ENCODE measurements around the gene NBL1. TPM values are rescaled to one million over a fixed set of nuclear protein-coding genes. Genes with fewer than 3 reads are reported as not detected.

The NBL1 gene
- total RNA-seq, 1 donor from 2014 or later, result 29.2 TPM

DNA sequence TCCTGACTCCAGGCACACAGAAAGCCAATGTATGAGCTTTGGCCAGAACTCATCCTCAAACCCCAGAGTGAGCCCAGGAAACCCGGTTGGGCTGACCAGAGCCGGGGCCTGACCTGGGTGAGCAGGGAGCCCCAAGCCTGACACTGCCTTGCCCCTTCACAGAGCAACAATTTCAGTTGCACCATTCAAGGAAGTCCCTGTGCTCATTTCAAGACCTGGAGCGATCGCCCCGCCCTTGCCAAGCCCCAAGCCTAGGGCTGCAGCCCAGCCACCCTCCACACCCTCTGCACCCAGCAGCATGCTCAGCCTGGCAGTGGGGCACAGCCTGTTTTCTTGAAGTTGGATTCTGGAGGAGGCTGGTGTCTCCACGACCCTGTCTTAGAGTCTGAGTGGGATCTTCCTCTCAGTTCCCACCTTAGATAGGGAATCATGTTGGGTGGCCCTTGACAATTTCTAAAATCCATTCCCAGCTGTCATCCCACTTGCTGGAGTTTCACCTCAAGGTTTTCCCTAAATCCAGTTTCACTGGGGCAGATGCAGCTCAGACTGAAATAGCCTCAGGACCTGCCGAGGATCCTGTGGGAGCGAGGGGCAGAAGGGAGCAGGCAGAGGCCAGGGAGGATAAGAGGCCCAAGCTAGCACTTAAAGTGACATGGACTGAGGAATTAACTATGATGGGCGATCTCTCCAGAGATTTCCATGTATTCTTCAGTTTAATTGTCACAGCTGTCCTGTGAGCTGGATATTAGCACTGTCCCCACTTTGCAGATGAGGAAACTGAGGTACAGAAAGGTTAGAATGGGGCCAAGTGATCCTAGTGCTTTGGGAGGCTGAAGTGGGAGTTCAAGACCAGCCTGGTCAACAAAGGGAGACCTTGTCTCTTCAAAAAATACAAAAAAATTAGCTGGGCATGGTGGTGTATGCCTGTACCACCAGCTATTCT is 2.5 kb downstream of the NBL1 start:
- DNase-seq, result no peak

DNA sequence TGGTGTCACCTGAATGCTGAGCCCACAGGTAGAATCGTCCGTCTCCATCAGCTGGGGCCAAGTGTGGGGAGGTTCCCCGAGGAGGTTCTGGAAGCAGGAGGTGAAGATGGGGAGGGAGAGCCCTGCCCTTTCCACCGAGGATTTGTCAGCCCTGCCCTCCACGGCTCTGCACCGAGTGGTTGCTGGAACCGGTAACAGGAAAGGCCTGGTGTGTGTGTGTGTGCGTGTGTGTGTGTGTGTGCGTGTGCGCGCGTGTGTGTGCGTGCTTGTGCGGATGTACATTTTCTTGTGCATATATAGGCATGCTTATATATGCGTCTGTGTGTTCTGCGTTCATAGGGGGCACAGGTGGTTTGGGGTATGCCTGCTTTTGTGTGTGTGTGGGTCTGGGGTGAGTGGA is 3.5 kb downstream of the NBL1 start:
- no peak for DNase-seq

DNA sequence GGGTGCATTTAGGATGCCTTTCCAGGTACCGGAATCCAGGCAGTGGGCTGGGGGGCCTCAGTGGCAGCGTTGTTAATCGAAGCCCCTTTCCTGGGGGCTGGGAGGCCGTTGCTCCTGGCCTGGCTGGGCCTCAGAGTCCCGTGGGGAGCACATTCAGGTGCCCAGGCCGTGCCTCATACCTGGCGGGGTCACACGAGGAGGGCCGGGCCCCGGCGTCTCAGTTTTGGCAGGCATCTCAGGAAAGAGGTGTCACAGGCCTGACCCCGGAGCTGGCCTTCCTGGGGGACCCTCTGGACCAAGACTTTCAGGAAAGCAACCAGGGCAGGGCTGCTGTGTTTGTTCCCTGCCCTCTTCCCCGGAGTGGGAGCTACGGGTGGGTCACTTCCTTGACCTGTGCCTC is 4.1 kb downstream of the NBL1 start:
- DNase-seq, result no peak

DNA sequence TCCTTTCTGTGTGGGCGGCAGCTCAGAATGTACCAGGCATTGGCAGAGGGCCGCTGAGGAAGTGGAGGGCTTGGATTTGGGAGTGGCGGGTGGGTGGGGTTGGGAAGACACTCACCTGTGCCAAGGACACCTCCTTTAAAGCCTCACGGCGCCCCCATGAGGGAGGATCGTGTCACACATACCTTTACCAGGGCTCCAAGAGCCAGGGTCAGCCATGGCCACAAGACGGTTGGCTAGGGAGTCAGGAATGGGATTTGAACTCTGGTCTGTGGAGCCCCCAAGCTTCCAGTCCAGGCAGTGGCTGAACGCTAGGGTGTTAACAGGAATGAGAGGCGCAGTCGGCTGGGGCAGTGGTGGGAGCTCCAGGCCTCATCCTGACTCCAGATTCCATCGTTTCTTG is 4.6 kb downstream of the NBL1 start:
- no peak for DNase-seq

DNA sequence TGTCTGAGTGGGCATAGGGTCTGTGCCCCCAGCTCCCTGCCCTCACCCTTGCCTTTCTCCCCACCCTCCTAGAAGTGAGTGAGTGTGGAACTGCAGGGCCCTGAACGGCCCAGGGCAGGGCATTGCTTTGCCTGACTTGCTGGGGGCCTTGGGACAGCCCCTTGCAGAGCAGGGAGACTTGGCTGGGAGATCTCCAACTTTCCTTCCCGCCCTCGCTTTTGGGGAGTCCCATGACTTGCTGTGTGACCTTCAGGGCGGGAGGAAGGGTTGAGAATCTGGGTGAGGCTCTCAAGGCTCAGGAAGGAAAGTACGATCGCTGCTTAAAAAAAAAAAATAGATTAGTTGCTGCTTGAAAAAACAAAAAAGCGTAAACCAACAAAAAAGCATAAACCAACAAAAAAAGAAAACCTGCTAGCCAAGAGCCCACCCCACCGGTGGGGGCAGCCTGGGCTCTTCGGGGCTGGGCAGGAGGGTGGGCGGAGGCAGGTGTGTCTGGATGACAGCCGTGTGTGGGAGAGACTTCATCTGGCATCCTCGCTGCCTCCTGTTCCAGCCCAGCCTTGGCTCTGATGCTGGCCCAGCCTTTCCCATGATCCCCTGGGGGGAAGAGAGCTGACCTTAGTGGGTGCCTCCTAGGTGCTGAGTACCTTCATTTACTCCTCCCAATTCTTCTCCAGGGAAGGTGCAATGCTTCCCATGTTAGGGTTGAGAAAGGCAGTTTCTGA is 6.5 kb downstream of the NBL1 start:
- DNase-seq, result peak; percentile 52

DNA sequence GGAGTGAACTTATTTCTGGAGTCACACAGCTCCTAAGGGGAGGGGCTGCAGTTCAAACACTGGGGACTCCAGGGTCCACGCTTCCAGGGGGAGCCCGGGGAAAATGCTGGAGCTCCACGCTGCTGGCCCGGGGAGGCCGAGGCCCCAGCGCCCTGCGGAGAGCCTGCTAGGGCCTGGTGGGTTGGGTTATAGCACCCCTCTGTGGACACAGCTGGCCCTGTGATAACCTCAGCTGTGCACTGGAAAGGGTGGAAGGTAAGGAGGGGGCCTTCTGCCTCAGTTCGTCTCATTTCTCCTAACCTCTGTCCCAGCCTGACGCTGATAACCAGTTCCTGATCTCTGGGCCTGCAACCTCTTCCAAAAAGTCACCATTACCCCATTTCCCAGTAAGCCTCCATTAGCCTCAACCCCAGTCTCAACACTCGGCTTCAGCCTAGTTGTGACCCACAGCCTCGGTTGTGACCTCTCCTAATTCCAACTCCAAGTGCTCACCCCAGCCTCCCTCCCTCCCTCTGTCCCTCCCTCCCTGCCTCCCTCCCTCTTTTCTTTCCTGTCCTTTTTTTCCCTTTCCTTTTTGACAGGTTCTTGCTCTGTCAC is 7.1 kb downstream of the NBL1 start:
- no peak for DNase-seq

DNA sequence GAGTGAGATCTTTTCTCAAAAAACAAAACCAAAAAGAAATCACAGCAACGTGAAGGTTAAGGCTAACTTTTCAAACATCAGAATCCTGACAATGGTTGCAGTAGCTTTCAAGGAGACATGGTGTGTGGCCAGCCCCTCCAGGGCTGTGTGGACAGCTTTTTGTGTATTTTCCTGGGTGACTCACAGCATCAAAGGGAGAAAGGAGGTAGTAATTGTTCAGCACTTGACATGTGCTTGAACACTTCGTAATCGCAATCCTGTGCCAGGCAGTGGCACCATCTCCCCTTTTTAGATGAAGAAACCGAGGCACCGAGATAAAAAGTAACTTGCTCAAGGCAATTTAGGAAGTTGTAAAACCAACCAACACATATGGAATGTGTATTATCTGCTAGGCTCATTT is 10.3 kb downstream of the NBL1 start:
- DNase-seq, result no peak

DNA sequence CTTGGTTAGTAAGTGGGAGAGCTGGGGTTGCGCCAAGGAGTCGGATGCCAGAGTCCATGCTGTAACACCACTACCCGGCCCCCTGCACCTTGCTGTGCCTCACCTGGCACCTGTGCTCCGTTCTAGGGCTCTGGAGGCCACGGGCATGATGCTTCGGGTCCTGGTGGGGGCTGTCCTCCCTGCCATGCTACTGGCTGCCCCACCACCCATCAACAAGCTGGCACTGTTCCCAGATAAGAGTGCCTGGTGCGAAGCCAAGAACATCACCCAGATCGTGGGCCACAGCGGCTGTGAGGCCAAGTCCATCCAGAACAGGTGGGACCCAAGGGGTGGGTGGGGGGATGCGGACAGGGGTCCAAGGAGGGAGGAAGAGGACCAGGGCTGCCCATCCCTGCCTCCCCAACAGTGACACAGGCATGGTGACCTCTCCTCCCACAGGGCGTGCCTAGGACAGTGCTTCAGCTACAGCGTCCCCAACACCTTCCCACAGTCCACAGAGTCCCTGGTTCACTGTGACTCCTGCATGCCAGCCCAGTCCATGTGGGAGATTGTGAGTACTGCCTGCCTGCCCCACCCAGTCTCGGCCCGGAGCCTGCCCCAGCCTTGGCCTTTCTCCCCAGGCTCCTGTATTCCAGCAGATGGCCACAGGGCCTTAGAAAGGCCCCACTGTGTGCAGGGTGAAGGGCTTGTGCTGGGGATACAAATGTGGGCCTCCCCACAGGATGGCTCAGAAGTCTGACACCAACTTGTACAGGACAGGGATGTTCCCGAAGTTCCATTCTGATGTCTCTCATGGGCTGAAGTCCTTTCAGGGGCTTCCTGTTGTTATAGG is 11.0 kb downstream of the NBL1 start:
- no peak for DNase-seq

DNA sequence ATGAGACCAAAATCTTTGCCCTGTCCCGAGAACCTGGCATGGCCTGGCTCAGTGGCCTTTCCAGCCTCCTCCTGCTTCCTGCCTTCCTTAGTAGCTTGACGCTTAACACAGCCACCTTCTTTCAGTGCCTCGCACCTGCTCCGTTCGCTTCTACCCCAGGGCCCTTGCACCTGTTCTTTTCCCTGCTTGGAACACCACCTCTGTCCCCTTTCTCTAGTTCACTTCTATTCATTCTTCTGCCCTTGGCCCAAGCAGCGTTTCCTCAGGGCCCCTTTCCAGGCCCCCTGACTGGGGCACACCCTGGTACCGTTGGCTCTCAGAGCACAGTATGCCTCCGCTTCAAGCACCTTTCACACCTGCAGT is 11.6 kb downstream of the NBL1 start:
- DNase-seq, result no peak

DNA sequence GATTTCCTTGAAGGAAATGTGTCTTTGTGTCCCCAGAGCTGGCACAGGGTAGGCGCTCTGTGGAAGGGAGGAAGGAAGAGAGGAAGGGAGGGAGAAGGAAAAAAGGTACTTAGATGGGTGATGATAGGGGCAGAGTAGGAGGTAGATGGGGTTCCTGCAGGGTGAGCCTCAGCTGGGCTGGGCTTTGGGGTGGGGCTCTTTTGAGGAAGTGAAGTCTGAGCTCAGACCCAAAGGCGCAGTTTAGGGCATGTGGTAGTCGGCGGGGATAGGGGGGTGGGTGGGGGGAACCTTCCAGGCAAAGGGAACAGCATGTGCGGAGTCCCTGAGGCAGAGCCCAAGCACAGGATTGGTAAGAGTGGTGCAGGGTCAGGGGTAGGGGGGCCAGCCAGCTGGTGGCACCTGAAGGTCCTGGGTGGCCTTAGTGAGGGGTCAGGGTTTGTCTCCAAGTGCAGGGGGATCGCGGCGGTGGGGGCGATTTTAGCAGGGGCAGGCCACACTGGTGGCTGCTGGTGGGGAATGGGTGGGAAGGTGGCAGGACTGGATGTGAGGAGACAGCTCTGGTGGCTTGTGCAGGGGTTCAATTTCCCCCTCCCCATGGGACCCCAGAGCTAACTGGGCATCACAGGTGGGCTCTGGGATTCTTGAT is 12.1 kb downstream of the NBL1 start:
- no peak for DNase-seq

DNA sequence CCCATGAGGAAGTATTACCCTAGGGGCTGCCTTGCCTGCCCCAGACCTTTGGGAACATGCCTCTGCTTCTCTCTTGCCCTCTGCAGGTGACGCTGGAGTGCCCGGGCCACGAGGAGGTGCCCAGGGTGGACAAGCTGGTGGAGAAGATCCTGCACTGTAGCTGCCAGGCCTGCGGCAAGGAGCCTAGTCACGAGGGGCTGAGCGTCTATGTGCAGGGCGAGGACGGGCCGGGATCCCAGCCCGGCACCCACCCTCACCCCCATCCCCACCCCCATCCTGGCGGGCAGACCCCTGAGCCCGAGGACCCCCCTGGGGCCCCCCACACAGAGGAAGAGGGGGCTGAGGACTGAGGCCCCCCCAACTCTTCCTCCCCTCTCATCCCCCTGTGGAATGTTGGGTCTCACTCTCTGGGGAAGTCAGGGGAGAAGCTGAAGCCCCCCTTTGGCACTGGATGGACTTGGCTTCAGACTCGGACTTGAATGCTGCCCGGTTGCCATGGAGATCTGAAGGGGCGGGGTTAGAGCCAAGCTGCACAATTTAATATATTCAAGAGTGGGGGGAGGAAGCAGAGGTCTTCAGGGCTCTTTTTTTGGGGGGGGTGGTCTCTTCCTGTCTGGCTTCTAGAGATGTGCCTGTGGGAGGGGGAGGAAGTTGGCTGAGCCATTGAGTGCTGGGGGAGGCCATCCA is 12.8 kb downstream of the NBL1 start:
- DNase-seq, result no peak

DNA sequence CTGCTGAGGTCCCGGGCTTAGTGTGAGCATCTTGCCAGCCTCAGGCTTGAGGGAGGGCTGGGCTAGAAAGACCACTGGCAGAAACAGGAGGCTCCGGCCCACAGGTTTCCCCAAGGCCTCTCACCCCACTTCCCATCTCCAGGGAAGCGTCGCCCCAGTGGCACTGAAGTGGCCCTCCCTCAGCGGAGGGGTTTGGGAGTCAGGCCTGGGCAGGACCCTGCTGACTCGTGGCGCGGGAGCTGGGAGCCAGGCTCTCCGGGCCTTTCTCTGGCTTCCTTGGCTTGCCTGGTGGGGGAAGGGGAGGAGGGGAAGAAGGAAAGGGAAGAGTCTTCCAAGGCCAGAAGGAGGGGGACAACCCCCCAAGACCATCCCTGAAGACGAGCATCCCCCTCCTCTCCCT is 13.4 kb downstream of the NBL1 start:
- DNase-seq, result no peak

DNA sequence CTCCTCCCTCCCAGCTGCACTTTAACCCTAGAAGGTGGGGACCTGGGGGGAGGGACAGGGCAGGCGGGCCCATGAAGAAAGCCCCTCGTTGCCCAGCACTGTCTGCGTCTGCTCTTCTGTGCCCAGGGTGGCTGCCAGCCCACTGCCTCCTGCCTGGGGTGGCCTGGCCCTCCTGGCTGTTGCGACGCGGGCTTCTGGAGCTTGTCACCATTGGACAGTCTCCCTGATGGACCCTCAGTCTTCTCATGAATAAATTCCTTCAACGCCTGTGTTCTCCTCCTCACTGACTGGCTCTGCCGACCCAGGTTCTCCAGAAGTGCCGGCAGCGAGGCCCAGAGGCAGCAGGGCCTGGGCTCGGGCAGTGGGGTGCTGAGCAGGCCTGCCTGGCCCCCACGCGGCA is 14.1 kb downstream of the NBL1 start:
- DNase-seq, result no peak

DNA sequence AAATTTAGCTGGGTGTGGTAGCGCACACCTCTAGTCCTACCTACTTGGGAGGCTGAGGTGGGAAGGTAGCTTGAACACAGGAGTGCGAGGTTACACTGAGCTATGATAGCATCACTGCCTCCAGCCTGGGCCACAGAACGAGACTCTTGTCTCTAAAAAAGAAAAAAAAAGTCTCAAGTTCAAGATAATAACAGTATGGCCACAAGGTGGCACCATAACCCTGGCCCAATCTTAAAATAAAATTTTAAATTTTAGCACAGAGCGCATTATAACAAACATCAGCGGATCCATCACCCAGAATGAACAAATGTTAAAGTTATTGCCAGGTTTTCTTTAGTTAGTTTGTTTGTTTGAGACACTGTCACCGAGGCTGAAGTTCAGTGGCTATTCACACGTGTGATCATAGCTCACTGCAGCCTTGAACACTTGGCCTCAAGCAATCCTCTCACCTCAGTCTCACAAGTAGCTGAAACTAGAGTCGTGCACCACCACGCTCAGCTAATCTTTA is 17.7 kb downstream of the NBL1 start:
- DNase-seq, result no peak

DNA sequence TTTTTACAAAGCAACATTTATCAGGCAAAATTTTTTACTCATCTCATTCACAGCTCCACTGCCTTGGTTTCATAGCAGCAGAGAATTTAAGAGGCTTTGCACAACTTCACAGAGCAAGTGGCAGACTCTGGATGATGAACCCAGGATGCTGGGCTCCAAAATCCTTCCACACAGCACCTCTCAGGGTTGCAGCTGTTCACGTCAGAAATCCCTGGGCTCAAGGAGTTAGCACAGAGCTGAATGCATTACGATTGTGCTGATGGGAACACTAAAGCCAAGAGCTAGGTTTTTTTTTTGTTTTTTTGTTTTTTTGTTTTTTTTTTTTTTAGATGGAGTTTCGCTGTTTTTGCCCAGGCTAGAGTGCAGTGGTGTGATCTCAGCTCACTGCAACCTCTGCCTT is 18.2 kb downstream of the NBL1 start:
- no peak for DNase-seq

DNA sequence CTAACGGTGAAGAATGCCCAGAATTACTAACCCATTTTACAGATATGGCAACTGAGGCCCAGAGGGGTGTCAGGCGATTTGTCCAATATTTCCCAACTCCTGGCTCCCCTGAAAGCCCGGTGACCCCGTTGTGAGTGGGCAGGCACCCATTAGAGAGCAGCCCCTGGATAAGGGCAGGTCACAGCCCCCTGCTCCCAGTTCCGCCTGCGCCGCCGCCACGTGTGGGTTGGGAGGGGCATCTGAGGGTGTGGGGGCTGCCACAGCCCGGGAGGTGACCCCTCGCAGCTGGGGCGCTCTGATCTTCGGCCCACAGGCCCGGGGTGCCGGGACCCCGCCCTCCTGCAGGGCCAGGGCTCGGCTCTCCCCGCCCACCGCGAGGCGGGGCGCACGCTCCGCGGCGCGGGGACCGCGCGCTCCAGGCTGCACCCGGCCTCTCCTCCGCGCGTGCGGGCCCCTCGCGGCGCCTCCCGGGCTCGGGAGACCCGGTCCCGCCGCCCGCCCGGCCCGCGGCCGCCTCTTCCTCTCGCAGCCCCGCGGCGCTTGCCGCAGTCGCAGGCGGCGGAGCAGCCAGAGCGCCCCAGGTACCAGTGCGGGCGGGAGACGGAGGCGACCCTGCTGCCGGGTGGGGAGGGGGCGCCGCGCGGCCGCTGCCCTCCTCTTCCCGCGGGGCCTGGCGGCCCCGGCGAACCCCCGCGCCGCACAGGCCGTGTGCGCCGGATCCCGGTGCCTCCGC is 20.5 kb downstream of the NBL1 start, which contains the start of gene HTR6:
Gene HTR6 (plus strand): TSS at position 423 of the 733 bp plus-strand sequence. CDS start 879 bp downstream, outside the sequence.
- DNase-seq, result no peak

DNA sequence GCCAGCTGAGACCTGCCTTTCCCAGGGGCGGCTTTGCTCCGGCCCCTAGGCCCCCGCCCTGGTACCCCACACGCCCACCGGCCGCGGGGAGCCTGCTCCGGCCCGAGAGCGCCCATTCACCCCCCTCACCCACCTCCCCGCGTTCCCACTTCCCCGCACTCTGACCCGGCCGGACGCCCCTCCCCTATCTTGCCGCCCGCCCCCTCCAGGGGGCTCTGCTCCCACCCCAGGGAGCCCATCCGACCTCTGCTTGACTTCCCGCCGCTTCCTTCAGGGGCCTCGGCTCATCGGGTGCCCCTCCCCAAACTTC is 21.0 kb downstream of the NBL1 start:
- DNase-seq, result no peak

DNA sequence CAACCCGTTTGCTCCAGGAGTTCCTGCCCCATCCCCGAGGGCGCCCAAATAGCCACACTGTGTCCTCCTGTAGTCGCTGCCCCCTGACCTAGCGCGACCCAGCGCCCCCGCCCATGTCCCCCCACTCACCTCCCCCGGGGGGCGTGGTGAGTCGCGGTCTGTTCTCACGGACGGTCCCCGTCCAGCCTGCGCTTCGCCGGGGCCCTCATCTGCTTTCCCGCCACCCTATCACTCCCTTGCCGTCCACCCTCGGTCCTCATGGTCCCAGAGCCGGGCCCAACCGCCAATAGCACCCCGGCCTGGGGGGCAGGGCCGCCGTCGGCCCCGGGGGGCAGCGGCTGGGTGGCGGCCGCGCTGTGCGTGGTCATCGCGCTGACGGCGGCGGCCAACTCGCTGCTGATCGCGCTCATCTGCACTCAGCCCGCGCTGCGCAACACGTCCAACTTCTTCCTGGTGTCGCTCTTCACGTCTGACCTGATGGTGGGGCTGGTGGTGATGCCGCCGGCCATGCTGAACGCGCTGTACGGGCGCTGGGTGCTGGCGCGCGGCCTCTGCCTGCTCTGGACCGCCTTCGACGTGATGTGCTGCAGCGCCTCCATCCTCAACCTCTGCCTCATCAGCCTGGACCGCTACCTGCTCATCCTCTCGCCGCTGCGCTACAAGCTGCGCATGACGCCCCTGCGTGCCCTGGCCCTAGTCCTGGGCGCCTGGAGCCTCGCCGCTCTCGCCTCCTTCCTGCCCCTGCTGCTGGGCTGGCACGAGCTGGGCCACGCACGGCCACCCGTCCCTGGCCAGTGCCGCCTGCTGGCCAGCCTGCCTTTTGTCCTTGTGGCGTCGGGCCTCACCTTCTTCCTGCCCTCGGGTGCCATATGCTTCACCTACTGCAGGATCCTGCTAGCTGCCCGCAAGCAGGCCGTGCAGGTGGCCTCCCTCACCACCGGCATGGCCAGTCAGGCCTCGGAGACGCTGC is 21.7 kb downstream of the NBL1 start:
- no peak for DNase-seq

DNA sequence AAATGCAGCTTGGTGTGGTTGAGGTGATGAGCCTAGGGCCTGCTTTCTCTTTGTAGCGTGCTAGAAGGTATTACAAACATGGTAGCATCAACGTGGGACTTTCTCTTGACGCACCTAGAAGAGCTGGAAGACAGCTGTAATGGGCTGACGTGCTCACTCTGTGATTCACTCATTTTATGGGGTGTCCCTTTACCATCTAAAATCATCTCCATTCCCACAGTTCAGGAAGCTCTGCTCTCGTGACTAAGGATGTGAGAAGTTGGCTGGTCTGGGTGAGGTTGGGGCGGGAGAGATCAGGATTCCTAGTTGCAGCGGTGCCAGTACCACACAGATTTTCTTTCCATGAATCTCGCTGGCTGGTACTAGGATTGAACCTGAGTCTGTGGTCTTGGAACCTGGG is 24.8 kb downstream of the NBL1 start:
- DNase-seq, result no peak
